AG04449 (cell line): ENCODE results near the gene ABHD8.
"Not testable (repeated sequence)": the region's sequence is repeated elsewhere in the genome, so short reads cannot be mapped to it uniquely, and the experiment has no call there.

ENCODE experiments used
- CTCF ChIA-PET: fragments of 350-600 bp; formaldehyde crosslinking; extraction: SDS; loops from one replicate; lab custom pipeline; 2021; ENCODE audit warnings: antibody characterized with exemption; lab: Yijun Ruan, JAX
- POLR2A ChIA-PET: fragments of 400-600, 350-600 bp; formaldehyde crosslinking; extraction: SDS; loops from one replicate; lab custom pipeline; 2020; ENCODE audit warnings: antibody characterized with exemption, inconsistent platforms; lab: Yijun Ruan, JAX
- DNase-seq: peaks from one replicate; pipeline ENCODE4 v3.0.0-alpha.2; 2010; ENCODE audit warnings: low read depth, low spot score
- H3K4me3 ChIP-seq: 2 replicates; pipeline ENCODE4 v1.5.1; 2011; ENCODE audit warnings: low read depth, mild to moderate bottlenecking, control low read depth, low read length
- TF ChIP-seq, protein P1 (sequence below): IDR thresholded peaks from one replicate; pipeline ENCODE4 v1.5.1; 2011; ENCODE audit warnings: mild to moderate bottlenecking, moderate library complexity, low read length, control low read depth, inconsistent platforms; ENCODE audit not compliant: insufficient read depth; ENCODE audit errors: missing control alignments

The ABHD8 gene

DNA sequence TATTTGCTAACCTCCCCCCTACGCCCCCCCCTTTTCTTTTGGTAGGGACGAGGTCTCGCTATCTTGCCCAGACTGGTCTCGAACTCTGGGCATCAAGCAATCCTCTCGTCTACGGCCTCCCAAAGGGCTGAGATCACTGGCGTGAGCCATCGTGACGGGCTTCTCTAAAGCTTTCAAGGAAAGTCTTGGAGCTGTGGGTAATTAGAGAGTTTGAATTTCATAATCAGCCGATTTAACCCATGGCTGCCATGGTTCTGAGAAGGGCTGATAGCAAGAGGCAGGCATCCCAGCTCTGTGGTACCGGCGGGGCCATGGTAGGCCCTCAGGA, 679 bp upstream of the ABHD8 start:
- ChIA-PET POLR2A (interaction anchor here (1.2 kb wide), 1 partner anchor 13 kb away, joined by 3 read pairs; no protein-coding TSS in a partner anchor), CTCF (interaction anchor here (0.8 to 5.7 kb wide), 7 partner anchors 9 to 214 kb away, joined by 3 to 69 read pairs (median 4); partner anchors contain the start of gene USHBP1)
- no peak for DNase-seq
- TF ChIP-seq, protein P1, sequence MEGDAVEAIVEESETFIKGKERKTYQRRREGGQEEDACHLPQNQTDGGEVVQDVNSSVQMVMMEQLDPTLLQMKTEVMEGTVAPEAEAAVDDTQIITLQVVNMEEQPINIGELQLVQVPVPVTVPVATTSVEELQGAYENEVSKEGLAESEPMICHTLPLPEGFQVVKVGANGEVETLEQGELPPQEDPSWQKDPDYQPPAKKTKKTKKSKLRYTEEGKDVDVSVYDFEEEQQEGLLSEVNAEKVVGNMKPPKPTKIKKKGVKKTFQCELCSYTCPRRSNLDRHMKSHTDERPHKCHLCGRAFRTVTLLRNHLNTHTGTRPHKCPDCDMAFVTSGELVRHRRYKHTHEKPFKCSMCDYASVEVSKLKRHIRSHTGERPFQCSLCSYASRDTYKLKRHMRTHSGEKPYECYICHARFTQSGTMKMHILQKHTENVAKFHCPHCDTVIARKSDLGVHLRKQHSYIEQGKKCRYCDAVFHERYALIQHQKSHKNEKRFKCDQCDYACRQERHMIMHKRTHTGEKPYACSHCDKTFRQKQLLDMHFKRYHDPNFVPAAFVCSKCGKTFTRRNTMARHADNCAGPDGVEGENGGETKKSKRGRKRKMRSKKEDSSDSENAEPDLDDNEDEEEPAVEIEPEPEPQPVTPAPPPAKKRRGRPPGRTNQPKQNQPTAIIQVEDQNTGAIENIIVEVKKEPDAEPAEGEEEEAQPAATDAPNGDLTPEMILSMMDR, result no peak
- no peak overlapping the region for H3K4me3 ChIP-seq

DNA sequence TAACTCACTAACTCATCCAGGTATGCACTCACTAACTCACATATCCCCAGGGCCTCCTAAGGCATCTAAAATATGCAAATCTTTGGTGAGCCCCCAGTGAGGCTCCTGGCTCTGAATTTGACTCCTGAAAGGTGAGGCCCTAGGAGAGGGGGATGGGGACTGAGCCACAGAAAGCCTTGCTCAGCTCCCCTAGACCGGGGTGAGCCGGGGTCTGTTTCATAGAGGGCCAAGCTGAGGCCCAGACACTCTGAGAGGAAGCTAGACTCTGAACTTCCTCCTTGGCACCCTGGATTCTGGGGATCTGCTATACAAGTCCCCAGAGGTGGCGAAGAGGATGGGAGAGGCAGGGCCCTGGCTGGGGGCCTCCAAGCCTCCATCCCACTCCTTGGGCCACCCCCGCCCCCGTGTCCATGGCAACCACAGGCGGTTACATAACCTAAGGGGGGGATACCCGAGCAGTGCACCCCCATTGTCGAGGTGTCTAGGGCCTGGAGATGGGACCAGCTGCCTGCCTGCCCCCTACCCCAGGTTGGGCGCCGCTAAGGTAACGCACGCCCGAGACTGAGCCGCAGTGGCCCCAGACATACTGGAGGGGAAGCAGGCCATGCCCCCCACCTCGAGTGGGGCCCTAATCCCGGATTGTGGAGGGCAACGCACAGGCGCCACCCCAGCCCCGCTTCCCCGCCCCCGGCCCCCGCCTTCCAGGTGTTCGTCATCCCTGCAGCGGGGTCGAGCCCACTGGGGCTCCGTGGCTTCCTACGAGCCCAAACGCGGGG, 646 bp downstream of the ABHD8 start:
- H3K4me3 ChIP-seq, result peak overlapping the region; percentile 76
- no peak for DNase-seq
- POLR2A ChIA-PET, result interaction anchor here (0.9 to 1.2 kb wide), 2 partner anchors 15 to 21 kb away, joined by 3 read pairs; partner anchors contain the start of gene ANKLE1
- TF ChIP-seq, protein P1, result no peak
- CTCF ChIA-PET, result interaction anchor here (1.2 to 5.7 kb wide), 4 partner anchors 10 to 163 kb away, joined by 4 to 69 read pairs (median 6); no protein-coding TSS in a partner anchor

DNA sequence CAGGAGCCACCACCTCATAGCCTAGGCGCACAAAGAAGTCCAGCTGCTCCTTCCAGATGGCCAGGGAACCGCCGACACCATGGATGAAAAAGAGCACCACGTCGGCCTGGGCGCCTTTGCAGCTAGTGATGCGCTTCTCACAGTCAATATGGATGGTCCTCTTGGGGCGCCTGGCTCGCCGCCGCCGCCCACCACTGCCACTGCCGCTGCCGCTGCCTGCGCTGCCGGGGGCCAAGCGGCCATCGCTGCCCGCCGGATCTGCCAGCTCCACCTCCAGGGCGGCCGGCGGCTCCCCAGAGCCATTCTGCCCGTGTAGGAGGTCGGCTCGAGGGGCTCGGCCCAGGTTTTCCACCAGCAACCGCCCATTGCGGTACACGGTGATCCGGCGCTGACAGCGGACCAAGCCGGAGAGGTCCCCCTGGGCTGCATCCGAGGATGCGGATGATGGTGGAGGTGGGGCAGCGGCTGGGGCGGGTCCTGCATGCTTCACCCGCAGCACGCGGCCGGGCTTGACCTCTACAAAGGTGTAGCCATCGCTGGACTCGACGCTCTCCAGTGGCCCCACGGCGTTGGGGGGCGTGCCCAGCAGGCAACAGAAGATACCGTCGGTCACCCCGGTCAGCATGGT, 2.1 kb downstream of the ABHD8 start:
- ChIA-PET CTCF (interaction anchor here (0.7 to 5.7 kb wide), 3 partner anchors 8 to 12 kb away, joined by 3 to 69 read pairs (median 5); no protein-coding TSS in a partner anchor), POLR2A (no interaction called here)
- TF ChIP-seq, protein P1, result no peak
- no peak overlapping the region for H3K4me3 ChIP-seq
- no peak for DNase-seq

DNA sequence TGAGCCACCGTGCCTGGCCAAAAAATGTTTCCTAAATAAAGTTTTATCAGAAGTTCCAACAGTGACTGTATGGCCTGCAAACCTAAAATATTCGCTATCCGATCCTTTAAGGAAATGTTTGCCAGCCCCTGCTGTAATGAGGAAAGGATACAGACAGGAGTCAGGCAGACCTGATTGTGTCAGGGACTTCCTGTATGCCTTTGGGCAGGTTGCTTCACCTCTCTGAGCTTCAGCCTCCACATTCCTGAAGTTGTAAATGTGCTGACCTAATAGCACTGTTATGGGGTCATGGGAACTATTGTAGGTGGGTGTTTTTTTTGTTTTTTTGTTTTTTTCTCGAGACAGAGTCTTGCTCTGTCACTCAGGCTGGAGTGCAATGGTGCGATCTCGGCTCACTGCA, 6.2 kb downstream of the ABHD8 start:
- POLR2A ChIA-PET, result no interaction called here
- DNase-seq, result no peak
- no peak overlapping the region for H3K4me3 ChIP-seq
- CTCF ChIA-PET, result interaction anchor here (1.5 to 8.4 kb wide), 3 partner anchors 8 to 91 kb away, joined by 3 to 103 read pairs (median 4); no protein-coding TSS in a partner anchor
- TF ChIP-seq, protein P1, result no peak

DNA sequence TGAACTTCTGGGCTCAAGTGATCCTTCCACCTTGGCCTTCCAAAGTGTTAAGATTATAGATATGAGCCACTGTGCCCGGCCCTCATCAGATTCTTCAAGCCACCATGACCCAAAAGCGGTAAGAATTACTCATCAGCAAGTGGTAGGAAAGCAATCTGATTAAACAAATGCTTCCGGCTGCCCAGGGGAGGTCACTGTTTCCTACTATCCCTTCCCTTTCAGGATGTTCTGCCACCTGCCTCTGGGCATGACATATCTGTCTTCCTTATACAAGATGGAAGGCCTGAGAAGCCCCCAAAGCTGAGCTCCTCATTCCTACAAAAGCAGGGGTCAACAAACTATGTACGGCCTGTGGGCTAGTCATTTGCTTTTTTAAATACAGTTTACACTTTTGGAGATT, 7.0 kb downstream of the ABHD8 start:
- TF ChIP-seq, protein P1, result peak; percentile 2
- DNase-seq, result no peak
- CTCF ChIA-PET, result interaction anchor here (0.6 to 8.4 kb wide), 3 partner anchors 10 to 92 kb away, joined by 3 to 103 read pairs (median 4); no protein-coding TSS in a partner anchor
- H3K4me3 ChIP-seq, result no peak overlapping the region
- POLR2A ChIA-PET, result interaction anchor here (0.7 kb wide), 1 partner anchor 90 kb away, joined by 3 read pairs; no protein-coding TSS in a partner anchor

DNA sequence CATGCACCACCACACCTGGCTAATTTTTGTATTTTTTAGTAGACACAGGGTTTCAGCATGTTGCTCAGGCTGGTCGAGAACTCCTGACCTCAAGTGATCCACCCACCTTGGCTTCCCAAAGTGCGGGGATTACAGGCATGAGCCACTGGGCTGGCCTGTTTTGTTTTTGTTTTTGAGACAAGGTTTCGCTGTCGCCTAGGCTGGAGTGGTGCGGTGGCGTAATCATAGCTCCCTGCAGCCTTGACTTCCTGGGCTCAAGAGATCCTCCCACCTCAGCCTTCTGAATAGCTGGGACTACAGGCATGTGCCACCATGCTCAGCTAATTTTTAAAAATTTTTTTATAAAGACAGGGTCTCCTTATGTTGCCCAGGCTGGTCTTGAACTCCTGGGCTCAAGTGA, 7.7 kb downstream of the ABHD8 start:
- POLR2A ChIA-PET, H3K4me3 ChIP-seq, DNase-seq: not testable (repeated sequence)
- CTCF ChIA-PET, result interaction anchor here (0.6 to 8.4 kb wide), 3 partner anchors 13 to 491 kb away, joined by 3 to 103 read pairs (median 9); no protein-coding TSS in a partner anchor
